ENCODE data around the gene SATB2.

The SATB2 gene

GRCh38 chr2:199228887-199229819 is 228.6 kb downstream of the SATB2 start:
- DNase-seq: peak; percentile 89

GRCh38 chr2:199223791-199224190 is 233.9 kb downstream of the SATB2 start:
- DNase-seq: no peak

DNA sequence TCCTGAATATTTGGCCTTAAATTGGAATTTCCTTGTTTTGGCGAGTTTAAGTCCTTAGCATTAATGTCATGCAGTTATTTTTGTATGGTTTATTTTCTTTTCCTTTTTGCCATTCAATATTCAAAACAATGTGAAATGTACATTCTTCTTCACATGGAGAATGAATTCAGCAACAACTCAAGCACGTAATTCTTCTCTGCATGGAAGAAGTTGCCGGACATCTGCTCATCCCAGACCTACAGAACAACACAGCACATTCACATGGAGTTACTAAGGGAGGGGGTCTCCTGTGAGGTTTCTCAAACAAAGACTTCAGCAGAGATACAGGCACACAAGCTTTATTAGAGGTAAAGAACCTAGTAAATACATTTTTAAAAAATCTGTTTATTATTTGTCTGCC is 236.8 kb downstream of the SATB2 start:
- peak; percentile 13 for DNase-seq

DNA sequence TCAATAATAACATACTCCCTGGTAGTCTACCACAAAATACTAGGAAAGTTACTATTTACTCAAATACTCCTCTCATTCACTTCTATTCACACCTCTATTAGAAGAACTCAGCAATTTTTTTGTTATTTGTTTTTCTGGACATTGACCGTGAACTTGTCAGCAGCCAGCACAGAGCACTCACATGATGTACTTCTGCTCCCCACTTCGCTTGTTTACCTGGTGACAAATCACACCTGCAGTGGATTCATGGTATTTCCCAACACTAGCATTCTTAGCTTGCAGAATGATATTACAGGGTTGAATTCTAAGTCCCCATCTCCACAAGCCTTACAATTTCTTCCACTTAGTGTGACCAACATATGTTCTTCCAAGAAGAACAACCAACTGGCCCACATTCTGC is 238.2 kb downstream of the SATB2 start:
- DNase-seq: no peak
